ENCODE results near the gene MED27. TPM values are rescaled to one million over a fixed set of nuclear protein-coding genes. Genes with fewer than 3 reads are reported as not detected.

Gene MED27
- total RNA-seq, 4 donors from 2014 or later = 12.9 to 21.8 (median 20.0) TPM

DNA sequence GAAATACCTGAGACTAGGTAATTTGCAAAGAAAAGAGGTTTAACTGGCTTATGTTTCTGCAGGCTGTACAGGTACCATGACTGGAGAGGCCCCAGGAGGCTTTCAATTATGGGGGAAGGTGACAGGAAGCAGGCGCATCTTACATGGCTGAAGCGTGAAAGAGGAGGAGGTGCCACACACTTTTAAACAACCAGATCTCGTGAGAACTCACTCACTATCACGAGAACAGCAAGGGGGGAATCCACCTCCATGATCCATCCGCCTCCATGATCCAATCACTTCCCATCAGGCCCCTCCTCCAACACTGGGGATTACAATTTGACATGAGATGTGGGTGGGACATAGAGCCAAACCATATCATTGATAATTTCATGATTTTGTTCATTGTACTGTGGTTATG, 2.5 kb upstream of the MED27 start:
- H3K4me1 ChIP-seq = peaks cover 18 to 26% (median 23%) of the 10 kb centered on the region in 4 donors
- peaks cover 0 to 3% (median 0%) of the 10 kb centered on the region in 4 donors for H3K36me3 ChIP-seq
- H3K27me3 ChIP-seq = peaks cover 0 to 16% (median 0%) of the 10 kb centered on the region in 4 donors
- H3K4me3 ChIP-seq = no peak overlapping the region
- H3K9me3 ChIP-seq = no peaks in the 10 kb centered on the region
- H3K27ac ChIP-seq (replicated peaks in 1 of 4) = no peak overlapping the region
- intact Hi-C loops (cut with DNase I) = loop anchor here (10.0 kb wide), 1 partner anchor 153 kb away; no protein-coding TSS in a partner anchor
- no peak for TF ChIP-seq EP300 (IDR thresholded peaks at IDR 0.05)
- TF ChIP-seq, protein P1, sequence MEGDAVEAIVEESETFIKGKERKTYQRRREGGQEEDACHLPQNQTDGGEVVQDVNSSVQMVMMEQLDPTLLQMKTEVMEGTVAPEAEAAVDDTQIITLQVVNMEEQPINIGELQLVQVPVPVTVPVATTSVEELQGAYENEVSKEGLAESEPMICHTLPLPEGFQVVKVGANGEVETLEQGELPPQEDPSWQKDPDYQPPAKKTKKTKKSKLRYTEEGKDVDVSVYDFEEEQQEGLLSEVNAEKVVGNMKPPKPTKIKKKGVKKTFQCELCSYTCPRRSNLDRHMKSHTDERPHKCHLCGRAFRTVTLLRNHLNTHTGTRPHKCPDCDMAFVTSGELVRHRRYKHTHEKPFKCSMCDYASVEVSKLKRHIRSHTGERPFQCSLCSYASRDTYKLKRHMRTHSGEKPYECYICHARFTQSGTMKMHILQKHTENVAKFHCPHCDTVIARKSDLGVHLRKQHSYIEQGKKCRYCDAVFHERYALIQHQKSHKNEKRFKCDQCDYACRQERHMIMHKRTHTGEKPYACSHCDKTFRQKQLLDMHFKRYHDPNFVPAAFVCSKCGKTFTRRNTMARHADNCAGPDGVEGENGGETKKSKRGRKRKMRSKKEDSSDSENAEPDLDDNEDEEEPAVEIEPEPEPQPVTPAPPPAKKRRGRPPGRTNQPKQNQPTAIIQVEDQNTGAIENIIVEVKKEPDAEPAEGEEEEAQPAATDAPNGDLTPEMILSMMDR (IDR thresholded peaks at IDR 0.05) = no peak
- TF ChIP-seq POLR2A (IDR thresholded peaks at IDR 0.05; ENCODE audit: low read depth) = no peak
- no peak for TF ChIP-seq POLR2AphosphoS5 (IDR thresholded peaks at IDR 0.05)
- no peak for DNase-seq (ENCODE audit: extremely low spot score)
- WGBS = 69% methylated on average over 5 of the region's 5 CpGs

DNA sequence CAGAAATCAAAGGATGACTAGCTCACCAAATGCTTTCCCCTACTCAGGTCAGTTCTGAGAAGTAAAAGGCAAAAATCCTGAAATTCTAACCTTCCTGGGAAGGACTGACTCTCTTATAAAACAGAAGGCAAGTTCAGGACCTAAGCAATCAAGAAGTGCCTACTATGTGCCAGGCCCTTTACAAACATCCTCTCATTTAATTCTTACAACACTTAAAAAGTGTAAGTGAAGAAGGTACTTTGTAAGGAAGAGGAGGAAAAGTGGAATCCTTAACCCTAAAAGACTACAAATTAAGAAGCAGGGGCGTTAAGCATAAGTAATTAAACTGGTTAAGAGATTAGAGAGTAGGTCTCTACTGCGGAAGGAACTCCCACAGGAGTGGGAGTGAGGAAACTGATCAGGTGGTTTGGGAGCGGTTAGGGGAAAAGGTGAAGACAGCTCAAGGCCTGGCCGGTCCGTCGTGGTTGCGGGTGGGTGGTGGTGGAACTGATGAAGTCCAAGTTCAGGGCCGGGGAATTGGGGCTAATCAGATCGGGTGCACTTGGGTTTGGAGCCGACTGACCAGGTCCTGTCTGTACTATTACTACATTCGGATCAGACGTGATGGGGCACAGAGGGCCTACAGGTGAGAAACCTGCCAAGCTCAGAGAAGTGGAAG, 839 bp downstream of the MED27 start:
- Histone ChIP-seq H3K9me3 (no peaks in the 10 kb centered on the region), H3K4me1 (peaks cover 18 to 58% (median 53%) of the 10 kb centered on the region in 4 donors), H3K36me3 (peaks cover 3 to 26% (median 15%) of the 10 kb centered on the region in 4 donors), H3K27ac (replicated peaks in 1 of 4) (peak overlapping the region; percentile 73 to 81 (median 77)), H3K4me3 (peak overlapping the region; percentile 75 to 87 (median 82)), H3K27me3 (peaks cover 0 to 4% (median 0%) of the 10 kb centered on the region in 4 donors)
- no peak for DNase-seq (ENCODE audit: extremely low spot score)
- no peak for TF ChIP-seq POLR2A (IDR thresholded peaks at IDR 0.05; ENCODE audit: low read depth)
- no peak for TF ChIP-seq POLR2AphosphoS5 (IDR thresholded peaks at IDR 0.05)
- TF ChIP-seq, protein P1 (IDR thresholded peaks at IDR 0.05) = no peak
- no peak for TF ChIP-seq EP300 (IDR thresholded peaks at IDR 0.05)
- intact Hi-C loops (cut with DNase I) = no loop called here
- WGBS = 6% methylated on average over 12 of the region's 12 CpGs

- no peaks in the 10 kb centered on the region for H3K27me3 ChIP-seq
- DNase-seq (ENCODE audit: extremely low spot score) = no peak
- H3K4me3 ChIP-seq = peak overlapping the region; percentile 75 to 87 (median 82)
- intact Hi-C loops (cut with DNase I) = no loop called here
- peak overlapping the region in 2 of 4 donors; percentile 78 to 81 for H3K27ac ChIP-seq (replicated peaks in 1 of 4)
- peaks cover 18 to 63% (median 57%) of the 10 kb centered on the region in 4 donors for H3K4me1 ChIP-seq
- H3K9me3 ChIP-seq = no peaks in the 10 kb centered on the region
- TF ChIP-seq, protein P1 (IDR thresholded peaks at IDR 0.05) = no peak
- TF ChIP-seq EP300 (IDR thresholded peaks at IDR 0.05) = no peak
- TF ChIP-seq POLR2AphosphoS5 (IDR thresholded peaks at IDR 0.05) = no peak
- H3K36me3 ChIP-seq = peaks cover 3 to 30% (median 17%) of the 10 kb centered on the region in 4 donors
- 29% methylated on average over 10 of the region's 10 CpGs for WGBS
Observed at GRCh38 chr9:132077881-132078698, 1.6 kb downstream of the MED27 start.

DNA sequence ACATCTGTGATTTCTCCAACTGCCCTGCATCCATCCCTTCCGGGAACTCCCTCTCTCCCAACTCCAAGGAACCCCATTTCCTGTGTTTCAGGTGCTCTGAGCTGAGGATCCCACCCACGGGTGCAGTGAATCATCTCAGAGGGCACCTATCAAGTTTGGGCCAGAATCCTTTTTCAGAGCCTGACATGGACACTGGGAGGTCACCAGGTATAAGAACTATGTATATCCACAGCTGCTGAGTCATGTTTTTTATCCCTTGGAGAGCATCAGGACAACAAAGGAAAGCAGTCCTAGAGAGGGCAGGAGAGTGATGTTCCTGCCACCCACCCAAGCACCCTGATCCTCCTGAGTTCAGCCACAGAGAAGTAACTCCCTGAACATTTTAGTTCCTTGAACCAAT, 3.8 kb downstream of the MED27 start:
- H3K4me1 ChIP-seq = peaks cover 18 to 63% (median 57%) of the 10 kb centered on the region in 4 donors
- H3K4me3 ChIP-seq = no peak overlapping the region
- DNase-seq (ENCODE audit: extremely low spot score) = no peak
- no peaks in the 10 kb centered on the region for H3K27me3 ChIP-seq
- intact Hi-C loops (cut with DNase I) = no loop called here
- no peaks in the 10 kb centered on the region for H3K9me3 ChIP-seq
- TF ChIP-seq, protein P1 (IDR thresholded peaks at IDR 0.05) = no peak
- no peak for TF ChIP-seq EP300 (IDR thresholded peaks at IDR 0.05)
- TF ChIP-seq POLR2AphosphoS5 (IDR thresholded peaks at IDR 0.05) = no peak
- TF ChIP-seq POLR2A (IDR thresholded peaks at IDR 0.05; ENCODE audit: low read depth) = no peak
- H3K27ac ChIP-seq (replicated peaks in 1 of 4) = peak overlapping the region in 1 of 4 donors; percentile 23
- H3K36me3 ChIP-seq = peaks cover 3 to 45% (median 19%) of the 10 kb centered on the region in 4 donors
- WGBS = 65% methylated on average over 2 of the region's 2 CpGs
